NK-92 (cell line): ENCODE results near the gene TRRAP.

Source experiments
- DNase-seq: peaks from one replicate; lab custom pipeline; 2025; ENCODE audit not compliant: unreplicated experiment; lab: John Stamatoyannopoulos, UW

Gene TRRAP

DNA sequence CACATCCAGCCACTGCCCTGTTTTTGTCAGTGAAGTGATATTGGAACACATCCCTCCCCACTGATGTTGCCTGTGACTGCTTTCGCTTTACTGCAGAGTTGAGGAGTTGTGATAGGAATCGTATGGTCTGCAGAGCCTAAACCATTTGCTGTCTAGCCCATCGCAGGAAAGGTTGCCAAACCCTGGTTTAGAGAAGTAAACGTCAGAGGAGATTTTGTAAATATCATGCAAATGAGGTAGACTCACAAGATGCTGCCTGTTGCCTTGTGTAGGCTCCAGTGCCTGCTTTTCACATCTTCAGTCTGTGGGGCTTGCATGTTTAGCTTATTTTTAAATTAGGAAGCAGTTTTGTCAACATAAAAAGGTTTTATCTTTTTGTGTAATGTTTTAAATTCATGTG is 107.1 kb downstream of the TRRAP start:
- no peak for DNase-seq

DNA sequence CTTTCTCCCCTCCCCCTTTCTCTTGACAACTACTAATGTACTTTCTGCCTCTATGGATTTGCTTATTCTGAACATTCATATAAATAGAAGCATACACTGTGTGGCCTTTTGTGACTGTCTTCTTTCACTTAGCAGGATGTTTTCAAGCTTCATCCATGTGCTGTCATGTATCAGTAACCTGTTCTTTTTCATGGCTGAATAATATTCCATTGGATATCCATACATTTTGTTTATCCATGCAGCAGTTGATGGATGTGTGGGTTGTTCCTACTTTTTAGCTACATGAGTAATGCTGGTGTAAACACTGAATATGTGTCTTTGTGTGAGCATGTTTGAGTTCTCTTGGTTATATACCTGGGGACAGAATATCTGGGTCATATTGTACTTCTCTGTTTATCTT is 107.6 kb downstream of the TRRAP start:
- no peak for DNase-seq

DNA sequence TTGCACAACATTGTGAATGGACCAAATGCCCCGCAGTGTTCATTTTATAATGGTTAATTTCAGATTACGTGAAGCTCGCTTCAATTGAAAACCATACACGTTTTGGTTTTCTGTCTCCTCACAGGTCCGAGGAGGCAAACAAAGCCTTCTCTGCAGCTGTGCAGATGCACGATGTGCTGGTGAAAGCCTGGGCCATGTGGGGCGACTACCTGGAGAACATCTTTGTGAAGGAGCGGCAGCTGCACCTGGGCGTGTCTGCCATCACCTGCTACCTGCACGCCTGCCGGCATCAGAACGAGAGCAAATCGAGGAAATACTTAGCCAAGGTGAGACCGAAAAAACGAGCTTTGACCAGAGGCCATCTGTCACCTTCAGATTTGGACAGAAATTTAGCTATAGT is 110.3 kb downstream of the TRRAP start:
- no peak for DNase-seq

- DNase-seq: no peak
These were observed 112.0 kb downstream of the TRRAP start for GRCh38 chr7:98990356-98990755.

GRCh38 chr7:98991141-98991540 is 112.8 kb downstream of the TRRAP start:
- DNase-seq: no peak

GRCh38 chr7:98992076-98992475 is 113.7 kb downstream of the TRRAP start:
- DNase-seq: no peak

- no peak for DNase-seq
These were observed 114.9 kb downstream of the TRRAP start for GRCh38 chr7:98993024-98993897.

GRCh38 chr7:98994046-98994944 is 116.0 kb downstream of the TRRAP start:
- DNase-seq: no peak

GRCh38 chr7:98995111-98995510 is 116.8 kb downstream of the TRRAP start:
- no peak for DNase-seq

GRCh38 chr7:98995523-98996149 is 117.3 kb downstream of the TRRAP start:
- DNase-seq: no peak

DNA sequence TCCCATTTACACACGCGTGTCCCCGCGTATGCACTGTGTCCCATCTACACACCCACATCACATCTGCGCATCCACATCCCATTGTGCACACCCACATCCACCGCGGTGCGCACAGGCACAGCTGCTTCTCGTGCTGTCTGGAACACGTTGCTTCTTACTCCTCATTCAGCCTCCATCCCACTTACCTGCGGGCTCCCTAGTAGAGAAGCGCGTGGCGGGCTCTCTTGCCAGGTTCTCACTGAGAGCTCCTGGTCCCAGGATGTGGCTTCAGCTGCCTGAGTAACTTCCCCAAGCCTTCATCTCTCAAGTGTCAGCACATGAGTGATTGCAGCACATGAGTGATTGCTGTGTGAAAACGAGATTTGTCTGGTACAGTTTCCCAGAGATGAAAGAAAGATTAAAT is 117.8 kb downstream of the TRRAP start:
- DNase-seq: no peak

DNA sequence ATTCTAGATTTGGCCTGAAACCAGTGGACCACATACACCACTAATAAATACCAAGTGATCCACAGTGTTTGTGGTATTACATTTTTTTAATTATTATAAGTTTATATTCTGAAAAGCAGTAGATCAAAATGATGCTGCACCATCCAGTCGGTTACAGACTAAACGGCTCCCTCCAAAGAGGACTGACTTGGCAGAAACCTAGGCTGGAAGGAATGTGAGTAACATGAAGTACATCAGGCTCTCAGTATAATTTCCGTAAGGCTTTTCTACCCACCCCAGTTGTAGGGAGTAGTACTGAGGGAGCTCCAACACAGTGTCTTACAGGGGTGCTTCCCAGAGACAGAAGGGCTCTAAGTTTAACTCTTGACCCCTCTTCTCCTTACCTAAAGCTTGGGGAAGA is 119.5 kb downstream of the TRRAP start:
- DNase-seq: no peak

GRCh38 chr7:98998821-98999725 is 120.7 kb downstream of the TRRAP start:
- no peak for DNase-seq

- DNase-seq: no peak
These were observed 122.0 kb downstream of the TRRAP start for GRCh38 chr7:99000196-99000903.

GRCh38 chr7:99000904-99001465 is 122.7 kb downstream of the TRRAP start:
- DNase-seq: no peak

GRCh38 chr7:99001482-99002147 is 123.3 kb downstream of the TRRAP start:
- DNase-seq: no peak

DNA sequence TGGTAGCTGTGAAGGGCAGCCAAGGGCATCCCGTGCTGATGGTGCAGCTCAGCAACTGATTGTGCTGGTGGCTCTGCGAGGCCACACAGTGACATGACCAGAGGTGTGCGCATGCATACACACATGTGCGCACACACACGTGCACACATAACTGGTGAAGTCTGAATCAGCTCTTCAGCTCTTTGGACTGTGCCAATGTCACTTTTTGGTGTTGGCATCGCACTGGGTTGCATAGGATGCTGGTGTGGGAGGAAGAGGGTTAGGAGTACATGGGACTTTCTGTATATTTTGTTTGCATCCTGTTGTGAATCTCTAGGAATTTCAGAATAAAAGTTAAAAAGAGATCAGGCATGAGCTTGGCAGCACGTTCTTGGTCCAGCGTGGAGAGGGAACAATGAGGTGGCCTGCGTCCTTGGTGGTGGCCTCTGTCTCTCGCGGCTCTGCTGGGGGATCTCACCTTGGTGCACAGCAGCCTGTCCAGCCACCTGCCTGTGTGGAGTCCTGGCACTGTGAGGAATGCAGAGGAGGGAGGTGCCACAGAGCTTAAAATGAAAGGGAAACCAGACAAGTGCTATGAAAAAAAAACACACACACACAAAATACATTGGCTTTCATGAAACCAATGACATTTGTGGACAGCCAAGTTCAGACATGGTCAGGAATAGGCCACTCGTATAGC is 124.0 kb downstream of the TRRAP start:
- DNase-seq: no peak

GRCh38 chr7:99002827-99003212 is 124.5 kb downstream of the TRRAP start:
- DNase-seq: no peak

- no peak for DNase-seq
These were observed 125.1 kb downstream of the TRRAP start for GRCh38 chr7:99003419-99003818.
